Stimulated activated naive CD4-positive, alpha-beta T cell treated with Interleukin-2 at 50 U/mL for 16 hours (primary cell): ENCODE measurements around the gene RRP12.
A peak's percentile ranks its signal among the peaks of the same experiment; 100 is the strongest.

ENCODE experiments used
- DNase-seq: peaks from one replicate; lab custom pipeline; 2025; lab: John Stamatoyannopoulos, UW

Gene RRP12

GRCh38 chr10:97334370-97335175, 66.6 kb downstream of the RRP12 start, which contains the start of gene FRAT2:
FRAT2 (minus strand) TSS chr10:97334729; CDS start chr10:97334572, 157 bp downstream.
- peak; percentile 85 for DNase-seq

GRCh38 chr10:97333601-97334369, 67.4 kb downstream of the RRP12 start:
- DNase-seq = peak; percentile 30

GRCh38 chr10:97333351-97333600, 67.9 kb downstream of the RRP12 start:
- no peak for DNase-seq

GRCh38 chr10:97332591-97333350, 68.4 kb downstream of the RRP12 start:
- no peak for DNase-seq

GRCh38 chr10:97331153-97331703, 69.9 kb downstream of the RRP12 start:
- DNase-seq = no peak

- no peak for DNase-seq
Measured at GRCh38 chr10:97329766-97330165, 71.4 kb downstream of the RRP12 start.

- no peak for DNase-seq
Measured at GRCh38 chr10:97328646-97329453, 72.3 kb downstream of the RRP12 start.

- no peak for DNase-seq
Measured at GRCh38 chr10:97327348-97328294, 73.5 kb downstream of the RRP12 start.

GRCh38 chr10:97325754-97326153, 75.4 kb downstream of the RRP12 start:
- DNase-seq = no peak

GRCh38 chr10:97323501-97323900, 77.6 kb downstream of the RRP12 start:
- DNase-seq = no peak

- DNase-seq = no peak
Measured at GRCh38 chr10:97321804-97322190, 79.3 kb downstream of the RRP12 start.

- DNase-seq = no peak
Measured at GRCh38 chr10:97321032-97321803, 79.9 kb downstream of the RRP12 start.

- peak; percentile 30 for DNase-seq
Measured at GRCh38 chr10:97320480-97321031, 80.6 kb downstream of the RRP12 start.

GRCh38 chr10:97319671-97320479, 81.3 kb downstream of the RRP12 start:
- peak; percentile 68 for DNase-seq

GRCh38 chr10:97318772-97319651, 82.1 kb downstream of the RRP12 start, which contains the start of gene FRAT1:
FRAT1 (plus strand) TSS chr10:97319271; CDS start chr10:97319454, 183 bp downstream.
- peak; percentile 82 for DNase-seq

- DNase-seq = no peak
Measured at GRCh38 chr10:97314671-97315070, 86.5 kb downstream of the RRP12 start.

GRCh38 chr10:97312897-97313296, 88.2 kb downstream of the RRP12 start:
- DNase-seq = no peak
